Measurements from ENCODE around the gene STAM.

The STAM gene

DNA sequence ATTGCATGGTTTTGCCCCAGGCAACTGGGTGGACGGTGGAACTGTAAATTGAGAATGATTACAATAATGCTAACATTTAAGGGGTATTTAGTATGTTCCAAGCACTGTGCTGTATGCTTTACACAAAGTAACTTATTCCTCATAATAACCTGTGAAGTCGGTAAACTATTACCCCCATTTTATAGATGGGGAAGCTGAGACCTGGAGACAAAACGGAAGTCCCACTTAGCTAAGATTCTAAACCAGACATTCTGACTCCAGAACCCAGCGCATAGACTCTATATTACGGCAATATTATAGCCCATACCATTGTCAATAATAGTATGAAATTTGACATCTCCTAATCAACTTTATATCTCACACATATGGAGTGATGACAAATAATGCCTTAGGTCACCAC lies 68.1 kb downstream of the STAM start (continued):
- TF ChIP-seq, protein P1, sequence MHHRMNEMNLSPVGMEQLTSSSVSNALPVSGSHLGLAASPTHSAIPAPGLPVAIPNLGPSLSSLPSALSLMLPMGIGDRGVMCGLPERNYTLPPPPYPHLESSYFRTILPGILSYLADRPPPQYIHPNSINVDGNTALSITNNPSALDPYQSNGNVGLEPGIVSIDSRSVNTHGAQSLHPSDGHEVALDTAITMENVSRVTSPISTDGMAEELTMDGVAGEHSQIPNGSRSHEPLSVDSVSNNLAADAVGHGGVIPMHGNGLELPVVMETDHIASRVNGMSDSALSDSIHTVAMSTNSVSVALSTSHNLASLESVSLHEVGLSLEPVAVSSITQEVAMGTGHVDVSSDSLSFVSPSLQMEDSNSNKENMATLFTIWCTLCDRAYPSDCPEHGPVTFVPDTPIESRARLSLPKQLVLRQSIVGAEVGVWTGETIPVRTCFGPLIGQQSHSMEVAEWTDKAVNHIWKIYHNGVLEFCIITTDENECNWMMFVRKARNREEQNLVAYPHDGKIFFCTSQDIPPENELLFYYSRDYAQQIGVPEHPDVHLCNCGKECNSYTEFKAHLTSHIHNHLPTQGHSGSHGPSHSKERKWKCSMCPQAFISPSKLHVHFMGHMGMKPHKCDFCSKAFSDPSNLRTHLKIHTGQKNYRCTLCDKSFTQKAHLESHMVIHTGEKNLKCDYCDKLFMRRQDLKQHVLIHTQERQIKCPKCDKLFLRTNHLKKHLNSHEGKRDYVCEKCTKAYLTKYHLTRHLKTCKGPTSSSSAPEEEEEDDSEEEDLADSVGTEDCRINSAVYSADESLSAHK (tag by site-specific recombination; IDR thresholded peaks at IDR 0.05): no peak
- no peak for TF ChIP-seq HOXA7 (CRISPR knock-in tag; IDR thresholded peaks at IDR 0.05; ENCODE audit: borderline replicate concordance)
- TF ChIP-seq, protein P2, sequence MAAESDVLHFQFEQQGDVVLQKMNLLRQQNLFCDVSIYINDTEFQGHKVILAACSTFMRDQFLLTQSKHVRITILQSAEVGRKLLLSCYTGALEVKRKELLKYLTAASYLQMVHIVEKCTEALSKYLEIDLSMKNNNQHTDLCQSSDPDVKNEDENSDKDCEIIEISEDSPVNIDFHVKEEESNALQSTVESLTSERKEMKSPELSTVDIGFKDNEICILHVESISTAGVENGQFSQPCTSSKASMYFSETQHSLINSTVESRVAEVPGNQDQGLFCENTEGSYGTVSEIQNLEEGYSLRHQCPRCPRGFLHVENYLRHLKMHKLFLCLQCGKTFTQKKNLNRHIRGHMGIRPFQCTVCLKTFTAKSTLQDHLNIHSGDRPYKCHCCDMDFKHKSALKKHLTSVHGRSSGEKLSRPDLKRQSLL (tag by site-specific recombination; IDR thresholded peaks at IDR 0.05): no peak
- TF ChIP-seq, protein P3, sequence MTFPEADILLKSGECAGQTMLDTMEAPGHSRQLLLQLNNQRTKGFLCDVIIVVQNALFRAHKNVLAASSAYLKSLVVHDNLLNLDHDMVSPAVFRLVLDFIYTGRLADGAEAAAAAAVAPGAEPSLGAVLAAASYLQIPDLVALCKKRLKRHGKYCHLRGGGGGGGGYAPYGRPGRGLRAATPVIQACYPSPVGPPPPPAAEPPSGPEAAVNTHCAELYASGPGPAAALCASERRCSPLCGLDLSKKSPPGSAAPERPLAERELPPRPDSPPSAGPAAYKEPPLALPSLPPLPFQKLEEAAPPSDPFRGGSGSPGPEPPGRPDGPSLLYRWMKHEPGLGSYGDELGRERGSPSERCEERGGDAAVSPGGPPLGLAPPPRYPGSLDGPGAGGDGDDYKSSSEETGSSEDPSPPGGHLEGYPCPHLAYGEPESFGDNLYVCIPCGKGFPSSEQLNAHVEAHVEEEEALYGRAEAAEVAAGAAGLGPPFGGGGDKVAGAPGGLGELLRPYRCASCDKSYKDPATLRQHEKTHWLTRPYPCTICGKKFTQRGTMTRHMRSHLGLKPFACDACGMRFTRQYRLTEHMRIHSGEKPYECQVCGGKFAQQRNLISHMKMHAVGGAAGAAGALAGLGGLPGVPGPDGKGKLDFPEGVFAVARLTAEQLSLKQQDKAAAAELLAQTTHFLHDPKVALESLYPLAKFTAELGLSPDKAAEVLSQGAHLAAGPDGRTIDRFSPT (tag by site-specific recombination; IDR thresholded peaks at IDR 0.05): no peak
- TF ChIP-seq ZFP69B (tag by site-specific recombination; IDR thresholded peaks at IDR 0.05): no peak
- TF ChIP-seq GLIS2 (tag by site-specific recombination; IDR thresholded peaks at IDR 0.05): no peak
- TF ChIP-seq, protein P4, sequence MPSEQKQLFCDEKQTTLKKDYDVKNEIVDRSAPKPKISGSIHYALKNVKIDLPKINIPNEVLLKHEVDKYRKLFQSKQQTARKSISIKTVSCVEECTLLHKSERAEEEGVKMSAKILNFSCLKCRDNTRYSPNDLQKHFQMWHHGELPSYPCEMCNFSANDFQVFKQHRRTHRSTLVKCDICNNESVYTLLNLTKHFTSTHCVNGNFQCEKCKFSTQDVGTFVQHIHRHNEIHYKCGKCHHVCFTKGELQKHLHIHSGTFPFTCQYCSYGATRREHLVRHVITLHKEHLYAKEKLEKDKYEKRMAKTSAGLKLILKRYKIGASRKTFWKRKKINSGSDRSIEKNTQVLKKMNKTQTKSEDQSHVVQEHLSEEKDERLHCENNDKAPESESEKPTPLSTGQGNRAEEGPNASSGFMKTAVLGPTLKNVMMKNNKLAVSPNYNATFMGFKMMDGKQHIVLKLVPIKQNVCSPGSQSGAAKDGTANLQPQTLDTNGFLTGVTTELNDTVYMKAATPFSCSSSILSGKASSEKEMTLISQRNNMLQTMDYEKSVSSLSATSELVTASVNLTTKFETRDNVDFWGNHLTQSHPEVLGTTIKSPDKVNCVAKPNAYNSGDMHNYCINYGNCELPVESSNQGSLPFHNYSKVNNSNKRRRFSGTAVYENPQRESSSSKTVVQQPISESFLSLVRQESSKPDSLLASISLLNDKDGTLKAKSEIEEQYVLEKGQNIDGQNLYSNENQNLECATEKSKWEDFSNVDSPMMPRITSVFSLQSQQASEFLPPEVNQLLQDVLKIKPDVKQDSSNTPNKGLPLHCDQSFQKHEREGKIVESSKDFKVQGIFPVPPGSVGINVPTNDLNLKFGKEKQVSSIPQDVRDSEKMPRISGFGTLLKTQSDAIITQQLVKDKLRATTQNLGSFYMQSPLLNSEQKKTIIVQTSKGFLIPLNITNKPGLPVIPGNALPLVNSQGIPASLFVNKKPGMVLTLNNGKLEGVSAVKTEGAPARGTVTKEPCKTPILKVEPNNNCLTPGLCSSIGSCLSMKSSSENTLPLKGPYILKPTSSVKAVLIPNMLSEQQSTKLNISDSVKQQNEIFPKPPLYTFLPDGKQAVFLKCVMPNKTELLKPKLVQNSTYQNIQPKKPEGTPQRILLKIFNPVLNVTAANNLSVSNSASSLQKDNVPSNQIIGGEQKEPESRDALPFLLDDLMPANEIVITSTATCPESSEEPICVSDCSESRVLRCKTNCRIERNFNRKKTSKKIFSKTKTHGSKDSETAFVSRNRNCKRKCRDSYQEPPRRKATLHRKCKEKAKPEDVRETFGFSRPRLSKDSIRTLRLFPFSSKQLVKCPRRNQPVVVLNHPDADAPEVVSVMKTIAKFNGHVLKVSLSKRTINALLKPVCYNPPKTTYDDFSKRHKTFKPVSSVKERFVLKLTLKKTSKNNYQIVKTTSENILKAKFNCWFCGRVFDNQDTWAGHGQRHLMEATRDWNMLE (tag by site-specific recombination; conservative IDR thresholded peaks at IDR 0.05; ENCODE audit: low read depth): no peak
- no peak for TF ChIP-seq ZNF391 (tag by site-specific recombination; IDR thresholded peaks at IDR 0.05; ENCODE audit: borderline replicate concordance, low read depth)
- no peak for TF ChIP-seq ZNF707 (tag by site-specific recombination; IDR thresholded peaks at IDR 0.05)

DNA sequence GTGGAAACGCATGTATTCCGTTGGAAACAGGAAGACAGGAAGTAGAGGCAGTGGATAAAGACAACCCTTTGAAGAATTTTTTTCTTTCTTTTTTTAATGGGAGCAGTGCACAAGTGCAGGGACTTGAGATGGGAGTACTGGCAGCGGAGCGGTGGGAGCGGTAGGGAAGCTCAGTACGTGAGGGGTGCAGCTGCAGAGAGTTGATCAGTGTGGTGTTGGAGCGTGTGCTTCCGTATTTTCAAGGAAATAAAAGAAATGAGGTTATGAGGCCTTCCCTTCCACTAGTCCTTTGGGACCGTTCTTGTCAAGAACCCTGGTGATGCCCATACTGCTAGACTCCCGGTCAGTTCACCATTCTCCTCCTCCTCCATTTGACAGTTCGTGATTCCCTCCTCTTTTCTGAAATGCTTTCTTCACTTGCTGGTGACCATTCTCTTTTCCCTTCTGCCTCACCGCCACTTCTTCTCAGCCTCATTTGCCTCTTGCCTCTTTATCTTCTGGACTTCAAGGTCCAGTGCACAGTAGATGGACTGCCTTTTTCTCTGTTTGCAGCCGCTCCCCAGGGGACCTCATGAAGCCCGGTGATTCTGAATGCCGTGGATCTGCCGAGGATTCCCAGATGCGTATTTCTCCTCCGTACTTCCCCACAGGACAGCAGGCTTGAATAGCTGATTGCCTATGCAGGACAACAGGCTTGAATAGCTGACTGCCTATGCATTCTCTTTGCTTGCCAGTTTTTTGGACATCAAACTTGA lies 68.9 kb downstream of the STAM start:
- Histone ChIP-seq H3K27ac (ENCODE audit: extremely low read depth, low read depth, low read length) (no peak overlapping the region), H3K4me1 (ENCODE audit: control insufficient read depth, insufficient read depth, low read length) (no peaks in the 10 kb centered on the region), H3K36me3 (ENCODE audit: control insufficient read depth in 2 of 2, insufficient read depth in 1 of 2, low read length in 2 of 2) (peaks cover 8 to 63% of the 10 kb centered on the region in 2 experiments; a peak in 2 of 3 replicates), H3K4me3 (ENCODE audit: low read depth, low read length) (no peak overlapping the region), H3K9me3 (ENCODE audit: control insufficient read depth, insufficient read depth, low read depth, low read length) (no peaks in the 10 kb centered on the region)
- ChIA-PET CTCF (interaction anchor here (0.6 kb wide), 1 partner anchor 18 kb away, joined by 4 read pairs; no protein-coding TSS in a partner anchor), POLR2A (no interaction called here)
- TF ChIP-seq ZBTB17 (tag by site-specific recombination; IDR thresholded peaks at IDR 0.05): peak; percentile 93
- no peak for TF ChIP-seq ZNF302 (tag by site-specific recombination; IDR thresholded peaks at IDR 0.05; ENCODE audit: low read depth)
